Body of pancreas (tissue), 4 donors: Measurements from ENCODE around the gene ARL6. TPM values are rescaled to one million over a fixed set of nuclear protein-coding genes. Genes with fewer than 3 reads are reported as not detected.
"Not testable (repeated sequence)": the region's sequence is repeated elsewhere in the genome, so short reads cannot be mapped to it uniquely, and the experiment has no call there.

Experiments used
- ATAC-seq: fragments of 150-250 bp; one replicate; pipeline ENCODE4 v1.9.1; 2016
- DNase-seq, 4 donors: peaks; one replicate each; pipeline ENCODE4 v3.0.0-alpha.2; 2019
- H3K27ac ChIP-seq, 4 donors: fragments of 200-600 bp; sonication (generic); 1 replicate in 3 of 4; 2 replicates in 1 of 4; pipeline versions ENCODE4 v1.5.1 to v1.6.1; 2016 to 2019; ENCODE audit warnings: mild to moderate bottlenecking in 1 of 4, mixed read lengths in 1 of 4, moderate library complexity in 1 of 4
- H3K27me3 ChIP-seq, 2 donors: fragments of 200-600 bp; sonication (generic); one replicate each; pipeline ENCODE4 v1.6.0; 2016; ENCODE audit warnings: mild to moderate bottlenecking in 1 of 2
- H3K36me3 ChIP-seq, 2 donors: fragments of 200-600 bp; sonication (generic); replicated peaks in 1 of 2; 2 replicates each; pipeline ENCODE4 v1.5.1; 2016; ENCODE audit warnings: low read depth in 2 of 2; ENCODE audit not compliant: insufficient read depth in 1 of 2
- H3K4me1 ChIP-seq: fragments of 200-600 bp; sonication (generic); one replicate; pipeline ENCODE4 v1.6.0; 2016
- H3K4me3 ChIP-seq, 2 donors: fragments of 200-600 bp; sonication (generic); 1 replicate in 1 of 2; 2 replicates in 1 of 2; pipeline ENCODE4 v1.5.1; 2016 to 2019
- H3K9me3 ChIP-seq, 3 donors: fragments of 200-600 bp; sonication (generic); 1 replicate in 2 of 3; 2 replicates in 1 of 3; pipeline ENCODE4 v1.5.1; 2016
- CTCF ChIP-seq, 7 experiments: fragments of 450-650 bp in 4 of 7; fragments of 200-600 bp in 3 of 7; sonication (generic) in 3 of 7; IDR thresholded peaks; one replicate each; pipeline ENCODE4 v1.5.1; 2016 to 2019; ENCODE audit warnings: antibody characterized with exemption in 7 of 7
- POLR2A ChIP-seq, 3 donors: fragments of 450-650 bp; IDR thresholded peaks; one replicate each; pipeline ENCODE4 v1.6.1; 2016; ENCODE audit warnings: antibody characterized with exemption in 3 of 3, mild to moderate bottlenecking in 2 of 3
- WGBS, 2 donors: methylation state at CpG; one replicate each; pipeline ENCODE4 v1.1.5; 2017; 5-methylcytosine and 5-hydroxymethylcytosine counted together
- intact Hi-C: fragments of 100-400 bp; cut with DNase I; formaldehyde crosslinking; loops from one replicate; pipeline ENCODE4 v1.15.1; 2023
- total RNA-seq, 2 donors: library from RNA; depleted of rRNA; stranded (reverse); fragments of >200 nt; gene quantifications; one replicate each; pipeline ENCODE4 v1.1.0, GENCODE V29; 2016

The ARL6 gene
- total RNA-seq, 2 donors from 2014 or later, result 4.3 to 11.4 TPM

GRCh38 chr3:97830638-97831037 is 66.1 kb downstream of the ARL6 start:
- no peaks in the 10 kb centered on the region for H3K27me3 ChIP-seq
- H3K4me1 ChIP-seq, result peaks cover 4% of the 10 kb centered on the region
- 55 to 57% methylated on average over 2 of the region's 2 CpGs for WGBS, 2 donors
- TF ChIP-seq CTCF (IDR thresholded peaks at IDR 0.05), result no peak
- TF ChIP-seq POLR2A (IDR thresholded peaks at IDR 0.05), result no peak
- no peak overlapping the region for H3K27ac ChIP-seq
- H3K4me3 ChIP-seq, result no peak overlapping the region
- intact Hi-C loops, result no loop called here
- no peaks in the 10 kb centered on the region for H3K36me3 ChIP-seq
- no peaks in the 10 kb centered on the region for H3K9me3 ChIP-seq
- DNase-seq (no peak), ATAC-seq (no peak)

- Histone ChIP-seq H3K27ac (no peak overlapping the region), H3K4me3 (no peak overlapping the region), H3K9me3 (no peaks in the 10 kb centered on the region), H3K36me3 (no peaks in the 10 kb centered on the region), H3K27me3 (no peaks in the 10 kb centered on the region), H3K4me1 (peaks cover 4% of the 10 kb centered on the region)
- TF ChIP-seq CTCF (IDR thresholded peaks at IDR 0.05), result no peak
- TF ChIP-seq POLR2A (IDR thresholded peaks at IDR 0.05), result no peak
- ATAC-seq, result no peak
- intact Hi-C loops, result no loop called here
- DNase-seq, result no peak
- 80 to 97% methylated on average over 1 of the region's 1 CpG for WGBS, 2 donors
Observed at GRCh38 chr3:97831140-97831539, 66.6 kb downstream of the ARL6 start.

- 94 to 95% methylated on average over 4 of the region's 4 CpGs for WGBS, 2 donors
- not testable (repeated sequence) for ATAC-seq, DNase-seq
Observed at GRCh38 chr3:97833184-97833583, 68.6 kb downstream of the ARL6 start.

GRCh38 chr3:97835761-97836160 is 71.2 kb downstream of the ARL6 start:
- 88 to 93% methylated on average over 5 of the region's 5 CpGs for WGBS, 2 donors
- no peak overlapping the region for H3K4me3 ChIP-seq
- no peaks in the 10 kb centered on the region for H3K27me3 ChIP-seq
- H3K4me1 ChIP-seq, result peaks cover 6% of the 10 kb centered on the region
- ATAC-seq (no peak), DNase-seq (no peak)
- H3K9me3 ChIP-seq, result no peaks in the 10 kb centered on the region
- intact Hi-C loops, result no loop called here
- TF ChIP-seq CTCF (IDR thresholded peaks at IDR 0.05), result no peak
- no peak for TF ChIP-seq POLR2A (IDR thresholded peaks at IDR 0.05)
- no peak overlapping the region for H3K27ac ChIP-seq
- H3K36me3 ChIP-seq, result no peaks in the 10 kb centered on the region

More at GRCh38 chr3:97833184-97833583, 68.6 kb downstream of the ARL6 start:
- intact Hi-C loops, H3K27ac ChIP-seq, H3K27me3 ChIP-seq, H3K36me3 ChIP-seq, H3K4me3 ChIP-seq, H3K4me1 ChIP-seq, H3K9me3 ChIP-seq: not testable (repeated sequence)

GRCh38 chr3:97838393-97838792 is 73.8 kb downstream of the ARL6 start:
- Histone ChIP-seq H3K9me3 (no peaks in the 10 kb centered on the region), H3K36me3 (no peaks in the 10 kb centered on the region), H3K27me3 (no peaks in the 10 kb centered on the region), H3K4me1 (peaks cover 6% of the 10 kb centered on the region), H3K4me3 (no peak overlapping the region), H3K27ac (no peak overlapping the region)
- DNase-seq, result no peak
- intact Hi-C loops, result no loop called here
- TF ChIP-seq CTCF (IDR thresholded peaks at IDR 0.05), result no peak
- ATAC-seq, result no peak
- WGBS, 2 donors, result 84 to 87% methylated on average over 3 of the region's 3 CpGs
